ENCODE data around the gene MYRF.

Gene MYRF

GRCh38 chr11:61743486-61744095 lies 8.8 kb upstream of the MYRF start:
- Histone ChIP-seq H3K9ac (ENCODE audit: low read depth, low read length) (no peak overlapping the region), H3K9me3 (ENCODE audit: insufficient read depth, low read length, severe bottlenecking) (no peaks in the 10 kb centered on the region), H3K36me3 (ENCODE audit: insufficient read depth, low read length) (no peaks in the 10 kb centered on the region), H3K4me3 (ENCODE audit: low read depth in 1 of 2, low read length in 2 of 2) (no peak overlapping the region), H4K20me1 (ENCODE audit: insufficient read depth, low read length) (no peaks in the 10 kb centered on the region; the same call in 1 of the 2 replicates), H3K79me2 (ENCODE audit: insufficient read depth, low read length) (no peaks in the 10 kb centered on the region), H3K4me1 (ENCODE audit: insufficient read depth, low read length) (no peaks in the 10 kb centered on the region), H3K4me2 (ENCODE audit: insufficient read depth, low read length) (no peak overlapping the region), H2AFZ (ENCODE audit: low read depth, low read length) (no peak overlapping the region), H3K27me3 (ENCODE audit: insufficient read depth, low read length, poor library complexity) (no peaks in the 10 kb centered on the region), H3K27ac (ENCODE audit: low read length) (no peak overlapping the region)
- DNase-seq (no peak), ATAC-seq (ENCODE audit: insufficient read depth, low read depth) (no peak)
- TF ChIP-seq EZH2 (IDR thresholded peaks at IDR 0.05; ENCODE audit: borderline replicate concordance, low read depth, low read length, severe bottlenecking) (no peak), CTCF (IDR thresholded peaks at IDR 0.05; ENCODE audit: borderline replicate concordance, extremely low read depth, low read length, poor library complexity, severe bottlenecking) (no peak)

GRCh38 chr11:61744181-61744580 lies 8.3 kb upstream of the MYRF start:
- Histone ChIP-seq H3K9ac (ENCODE audit: low read depth, low read length) (no peak overlapping the region), H2AFZ (ENCODE audit: low read depth, low read length) (no peak overlapping the region), H3K79me2 (ENCODE audit: insufficient read depth, low read length) (no peaks in the 10 kb centered on the region), H3K4me1 (ENCODE audit: insufficient read depth, low read length) (no peaks in the 10 kb centered on the region), H3K27me3 (ENCODE audit: insufficient read depth, low read length, poor library complexity) (no peaks in the 10 kb centered on the region), H3K4me3 (ENCODE audit: low read depth in 1 of 2, low read length in 2 of 2) (no peak overlapping the region), H3K27ac (ENCODE audit: low read length) (no peak overlapping the region), H3K36me3 (ENCODE audit: insufficient read depth, low read length) (no peaks in the 10 kb centered on the region), H3K4me2 (ENCODE audit: insufficient read depth, low read length) (no peak overlapping the region), H4K20me1 (ENCODE audit: insufficient read depth, low read length) (peaks cover 4% of the 10 kb centered on the region), H3K9me3 (ENCODE audit: insufficient read depth, low read length, severe bottlenecking) (no peaks in the 10 kb centered on the region)
- TF ChIP-seq CTCF (IDR thresholded peaks at IDR 0.05; ENCODE audit: borderline replicate concordance, extremely low read depth, low read length, poor library complexity, severe bottlenecking) (no peak), EZH2 (IDR thresholded peaks at IDR 0.05; ENCODE audit: borderline replicate concordance, low read depth, low read length, severe bottlenecking) (no peak)
- no peak for DNase-seq
- ATAC-seq (ENCODE audit: insufficient read depth, low read depth), result no peak

GRCh38 chr11:61744609-61745156 lies 7.8 kb upstream of the MYRF start:
- ATAC-seq (ENCODE audit: insufficient read depth, low read depth) (no peak), DNase-seq (no peak)
- Histone ChIP-seq H3K4me1 (ENCODE audit: insufficient read depth, low read length) (no peaks in the 10 kb centered on the region), H3K27ac (ENCODE audit: low read length) (no peak overlapping the region), H3K9me3 (ENCODE audit: insufficient read depth, low read length, severe bottlenecking) (no peaks in the 10 kb centered on the region), H4K20me1 (ENCODE audit: insufficient read depth, low read length) (peaks cover 4% of the 10 kb centered on the region), H3K27me3 (ENCODE audit: insufficient read depth, low read length, poor library complexity) (no peaks in the 10 kb centered on the region), H3K4me3 (ENCODE audit: low read depth in 1 of 2, low read length in 2 of 2) (no peak overlapping the region), H2AFZ (ENCODE audit: low read depth, low read length) (no peak overlapping the region), H3K36me3 (ENCODE audit: insufficient read depth, low read length) (no peaks in the 10 kb centered on the region), H3K9ac (ENCODE audit: low read depth, low read length) (no peak overlapping the region), H3K4me2 (ENCODE audit: insufficient read depth, low read length) (no peak overlapping the region), H3K79me2 (ENCODE audit: insufficient read depth, low read length) (no peaks in the 10 kb centered on the region)
- no peak for TF ChIP-seq EZH2 (IDR thresholded peaks at IDR 0.05; ENCODE audit: borderline replicate concordance, low read depth, low read length, severe bottlenecking)
- TF ChIP-seq CTCF (IDR thresholded peaks at IDR 0.05; ENCODE audit: borderline replicate concordance, extremely low read depth, low read length, poor library complexity, severe bottlenecking), result no peak

Data from DND-41 (cell line).